Activated naive CD8-positive, alpha-beta T cell treated with anti-CD3 and anti-CD28 coated beads for 36 hours (primary cell): ENCODE results near the gene HOXA5. TPM values are rescaled to one million over a fixed set of nuclear protein-coding genes. Genes with fewer than 3 reads are reported as not detected.

ENCODE experiments used
- DNase-seq: peaks from one replicate; pipeline ENCODE4 v3.0.0; 2021
- H3K27ac Mint-ChIP-seq: one replicate; pipeline ENCODE4 v1.8.0; 2022; ENCODE audit warnings: mild to moderate bottlenecking, moderate library complexity, mixed read lengths
- H3K27me3 Mint-ChIP-seq: one replicate; pipeline ENCODE4 v1.8.0; 2022; ENCODE audit warnings: mild to moderate bottlenecking, mixed read lengths
- H3K36me3 Mint-ChIP-seq: one replicate; pipeline ENCODE4 v1.8.0; 2021; ENCODE audit warnings: mild to moderate bottlenecking, mixed read lengths
- H3K4me1 Mint-ChIP-seq: one replicate; pipeline ENCODE4 v1.8.0; 2021; ENCODE audit warnings: mixed read lengths
- H3K4me3 Mint-ChIP-seq: one replicate; pipeline ENCODE4 v1.8.0; 2022; ENCODE audit warnings: mild to moderate bottlenecking, moderate library complexity, mixed read lengths
- H3K9me3 Mint-ChIP-seq: one replicate; pipeline ENCODE4 v1.8.0; 2022; ENCODE audit warnings: mixed read lengths
- total RNA-seq, 2 experiments: library from RNA; stranded (reverse); gene quantifications; one replicate each; pipeline ENCODE4 v1.2.3, GENCODE V29; 2021

Gene HOXA5
- total RNA-seq, 2 experiments from 2014 or later = not detected

- no peak for DNase-seq
- peaks cover 12% of the 10 kb centered on the region for H3K4me1 Mint-ChIP-seq
- no peak overlapping the region for H3K27ac Mint-ChIP-seq
These were observed 13.5 kb downstream of the HOXA5 start for GRCh38 chr7:27129729-27130539.

GRCh38 chr7:27128776-27129728 lies 14.4 kb downstream of the HOXA5 start:
- Mint-ChIP-seq H3K9me3 (no peaks in the 10 kb centered on the region), H3K36me3 (no peaks in the 10 kb centered on the region), H3K4me1 (peaks cover 4% of the 10 kb centered on the region), H3K4me3 (no peak overlapping the region), H3K27me3 (peaks cover 54% of the 10 kb centered on the region), H3K27ac (no peak overlapping the region)
- DNase-seq = no peak

More at GRCh38 chr7:27129729-27130539, 13.5 kb downstream of the HOXA5 start:
- Mint-ChIP-seq H3K4me3 (no peak overlapping the region), H3K27me3 (peaks cover 63% of the 10 kb centered on the region), H3K9me3 (no peaks in the 10 kb centered on the region), H3K36me3 (no peaks in the 10 kb centered on the region)

GRCh38 chr7:27128034-27128433 lies 15.4 kb downstream of the HOXA5 start:
- Mint-ChIP-seq H3K4me1 (no peaks in the 10 kb centered on the region), H3K27ac (no peak overlapping the region)

GRCh38 chr7:27126596-27127327 lies 16.7 kb downstream of the HOXA5 start:
- Mint-ChIP-seq H3K27me3 (peaks cover 34% of the 10 kb centered on the region), H3K36me3 (no peaks in the 10 kb centered on the region), H3K9me3 (no peaks in the 10 kb centered on the region), H3K27ac (no peak overlapping the region), H3K4me1 (no peaks in the 10 kb centered on the region), H3K4me3 (no peak overlapping the region)
- no peak for DNase-seq

More at GRCh38 chr7:27128034-27128433, 15.4 kb downstream of the HOXA5 start:
- DNase-seq = no peak
- peaks cover 44% of the 10 kb centered on the region for H3K27me3 Mint-ChIP-seq
- no peaks in the 10 kb centered on the region for H3K36me3 Mint-ChIP-seq
- H3K9me3 Mint-ChIP-seq = no peaks in the 10 kb centered on the region
- no peak overlapping the region for H3K4me3 Mint-ChIP-seq

GRCh38 chr7:27125986-27126394 lies 17.5 kb downstream of the HOXA5 start:
- Mint-ChIP-seq H3K4me1 (no peaks in the 10 kb centered on the region), H3K9me3 (no peaks in the 10 kb centered on the region), H3K27ac (no peak overlapping the region), H3K36me3 (no peaks in the 10 kb centered on the region), H3K4me3 (no peak overlapping the region), H3K27me3 (peaks cover 28% of the 10 kb centered on the region)
- no peak for DNase-seq

GRCh38 chr7:27124902-27125689 lies 18.4 kb downstream of the HOXA5 start:
- peaks cover 28% of the 10 kb centered on the region for H3K27me3 Mint-ChIP-seq
- H3K4me3 Mint-ChIP-seq = no peak overlapping the region
- H3K36me3 Mint-ChIP-seq = no peaks in the 10 kb centered on the region
- no peaks in the 10 kb centered on the region for H3K4me1 Mint-ChIP-seq
- no peak overlapping the region for H3K27ac Mint-ChIP-seq
- H3K9me3 Mint-ChIP-seq = no peaks in the 10 kb centered on the region
- DNase-seq = no peak

GRCh38 chr7:27124096-27124901 lies 19.2 kb downstream of the HOXA5 start:
- Mint-ChIP-seq H3K4me1 (no peaks in the 10 kb centered on the region), H3K36me3 (no peaks in the 10 kb centered on the region), H3K9me3 (no peaks in the 10 kb centered on the region), H3K27ac (no peak overlapping the region), H3K27me3 (peaks cover 24% of the 10 kb centered on the region), H3K4me3 (no peak overlapping the region)
- no peak for DNase-seq

- no peaks in the 10 kb centered on the region for H3K4me1 Mint-ChIP-seq
- H3K27me3 Mint-ChIP-seq = peaks cover 16% of the 10 kb centered on the region
These were observed 19.9 kb downstream of the HOXA5 start for GRCh38 chr7:27123477-27124053.

GRCh38 chr7:27123007-27123476 lies 20.4 kb downstream of the HOXA5 start:
- no peak for DNase-seq
- peaks cover 16% of the 10 kb centered on the region for H3K27me3 Mint-ChIP-seq

More at GRCh38 chr7:27123477-27124053, 19.9 kb downstream of the HOXA5 start:
- Mint-ChIP-seq H3K9me3 (no peaks in the 10 kb centered on the region), H3K4me3 (no peak overlapping the region), H3K27ac (no peak overlapping the region), H3K36me3 (no peaks in the 10 kb centered on the region)
- no peak for DNase-seq

GRCh38 chr7:27122077-27122910 lies 21.2 kb downstream of the HOXA5 start:
- no peak overlapping the region for H3K4me3 Mint-ChIP-seq
- H3K27me3 Mint-ChIP-seq = peaks cover 12% of the 10 kb centered on the region
- no peaks in the 10 kb centered on the region for H3K36me3 Mint-ChIP-seq
- no peaks in the 10 kb centered on the region for H3K4me1 Mint-ChIP-seq
- no peak overlapping the region for H3K27ac Mint-ChIP-seq
- no peaks in the 10 kb centered on the region for H3K9me3 Mint-ChIP-seq
- no peak for DNase-seq

More at GRCh38 chr7:27123007-27123476, 20.4 kb downstream of the HOXA5 start:
- no peak overlapping the region for H3K4me3 Mint-ChIP-seq
- no peak overlapping the region for H3K27ac Mint-ChIP-seq
- no peaks in the 10 kb centered on the region for H3K9me3 Mint-ChIP-seq
- H3K36me3 Mint-ChIP-seq = no peaks in the 10 kb centered on the region
- no peaks in the 10 kb centered on the region for H3K4me1 Mint-ChIP-seq

- H3K9me3 Mint-ChIP-seq = no peaks in the 10 kb centered on the region
- no peak overlapping the region for H3K4me3 Mint-ChIP-seq
- H3K4me1 Mint-ChIP-seq = no peaks in the 10 kb centered on the region
- H3K27me3 Mint-ChIP-seq = peaks cover 10% of the 10 kb centered on the region
- H3K36me3 Mint-ChIP-seq = no peaks in the 10 kb centered on the region
- no peak overlapping the region for H3K27ac Mint-ChIP-seq
- no peak for DNase-seq
These were observed 21.8 kb downstream of the HOXA5 start for GRCh38 chr7:27121684-27122076.

GRCh38 chr7:27119412-27119911 lies 24.0 kb downstream of the HOXA5 start:
- Mint-ChIP-seq H3K4me1 (no peaks in the 10 kb centered on the region), H3K9me3 (no peaks in the 10 kb centered on the region), H3K27me3 (peaks cover 3% of the 10 kb centered on the region), H3K4me3 (no peak overlapping the region), H3K36me3 (no peaks in the 10 kb centered on the region), H3K27ac (no peak overlapping the region)
- DNase-seq = no peak
